ENCODE measurements around the gene PACS2. TPM values are rescaled to one million over a fixed set of nuclear protein-coding genes. Genes with fewer than 3 reads are reported as not detected.
"Not testable (repeated sequence)": the region's sequence is repeated elsewhere in the genome, so short reads cannot be mapped to it uniquely, and the experiment has no call there.

Gene PACS2
- total RNA-seq, 2 experiments from 2014 or later = 28.3 to 29.9 TPM

DNA sequence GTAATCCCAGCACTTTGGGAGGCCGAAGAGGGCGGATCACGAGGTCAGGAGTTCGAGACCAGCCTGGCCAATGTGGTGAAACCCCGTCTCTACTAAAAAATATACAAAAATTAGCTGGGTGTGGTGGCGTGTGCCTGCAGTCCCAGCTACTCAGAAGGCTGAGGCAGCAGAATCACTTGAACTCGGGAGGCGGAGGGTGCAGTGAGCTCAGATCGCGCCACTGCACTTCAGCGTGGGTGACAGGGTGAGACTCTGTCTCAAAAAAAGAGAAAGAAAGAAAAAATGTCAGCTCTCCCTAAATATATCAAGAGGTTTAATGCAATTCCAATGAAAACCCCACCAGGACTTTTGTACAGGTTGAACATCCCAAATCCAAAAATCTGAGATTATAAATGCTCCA is 17.2 kb upstream of the PACS2 start:
- DNase-seq; CTCF ChIA-PET; H3K36me3 Mint-ChIP-seq (ENCODE audit: low read depth); H3K27me3 Mint-ChIP-seq; H3K9me3 Mint-ChIP-seq; H3K4me3 Mint-ChIP-seq; H3K27ac Mint-ChIP-seq: not testable (repeated sequence)
- POLR2A ChIA-PET = interaction anchor here (0.8 kb wide), 1 partner anchor 49 kb away, joined by 3 read pairs; the partner anchor contains the start of gene BTBD6
- H3K4me1 Mint-ChIP-seq = peaks cover 50% of the 10 kb centered on the region

DNA sequence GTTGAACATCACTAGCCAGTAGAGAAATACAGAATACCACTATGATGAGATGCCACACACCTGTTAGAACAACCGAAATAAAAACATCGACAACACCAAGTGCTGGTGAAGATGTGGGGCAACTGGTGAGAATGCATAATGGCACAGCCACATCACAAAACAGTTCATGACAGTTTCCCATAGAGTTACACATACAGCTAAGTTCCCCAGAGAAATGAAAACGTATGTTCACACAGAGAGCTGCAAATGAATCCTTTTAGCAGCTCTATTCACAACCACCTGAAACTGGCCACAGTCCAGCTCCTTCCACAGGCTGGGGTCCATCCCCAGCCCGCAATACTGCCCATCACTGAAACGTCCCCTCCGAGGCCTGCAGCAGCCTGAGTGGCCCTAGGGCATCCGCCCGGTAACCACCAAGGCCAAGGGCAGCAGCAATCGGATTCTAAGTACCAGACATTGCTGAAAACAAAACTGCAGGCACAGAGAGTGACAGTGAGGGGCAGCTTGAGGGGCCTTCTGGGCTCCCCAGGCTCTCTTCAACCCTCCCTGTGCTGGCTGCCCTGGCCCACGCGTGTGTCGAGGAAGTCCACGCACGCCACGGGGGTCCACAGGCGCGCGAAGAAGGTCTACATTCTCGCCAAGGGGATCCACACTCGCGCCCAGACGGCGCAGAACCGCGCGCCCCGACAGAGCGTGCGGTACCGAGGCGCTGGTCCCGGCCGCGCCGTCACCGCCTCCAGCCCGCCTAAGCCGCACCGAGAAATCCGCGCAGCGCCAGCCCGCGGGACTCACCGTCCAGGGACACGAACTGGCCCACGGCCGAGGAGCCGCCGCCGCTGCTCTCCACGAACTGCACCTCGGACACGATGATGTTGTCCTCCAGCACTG is 14.7 kb upstream of the PACS2 start:
- Mint-ChIP-seq H3K27me3 (no peaks in the 10 kb centered on the region), H3K4me3 (peak overlapping the region; percentile 90)
- POLR2A ChIA-PET = interaction anchor here (0.9 to 3.1 kb wide), 13 partner anchors 8 to 274 kb away, joined by 3 to 93 read pairs (median 4); partner anchors contain the start of genes BTBD6, GPR132, NUDT14 and PACS2

GRCh38 chr14:105300542-105301102 is 13.9 kb upstream of the PACS2 start, which contains the start of gene BRF1:
Gene BRF1 (minus strand): TSS chr14:105301001. CDS start chr14:105300629, 372 bp downstream.
- Mint-ChIP-seq H3K36me3 (ENCODE audit: low read depth) (peaks cover 4% of the 10 kb centered on the region), H3K4me1 (peaks cover 44% of the 10 kb centered on the region)
- CTCF ChIA-PET = interaction anchor here (0.5 to 2.0 kb wide), 10 partner anchors 8 to 214 kb away, joined by 3 to 10 read pairs (median 4); partner anchors contain the start of genes BTBD6 and PACS2

More for the DNA sequence above, 14.7 kb upstream of the PACS2 start:
- Mint-ChIP-seq H3K9me3 (no peaks in the 10 kb centered on the region), H3K27ac (peak overlapping the region; percentile 81), H3K36me3 (ENCODE audit: low read depth) (peaks cover 4% of the 10 kb centered on the region), H3K4me1 (peaks cover 39% of the 10 kb centered on the region)
- peak; percentile 37 for DNase-seq
- CTCF ChIA-PET = interaction anchor here (1.4 to 2.0 kb wide), 3 partner anchors 14 to 71 kb away, joined by 4 to 10 read pairs (median 8); partner anchors contain the start of genes BTBD6 and PACS2

GRCh38 chr14:105301103-105301914 is 13.2 kb upstream of the PACS2 start:
- ChIA-PET CTCF (interaction anchor here (0.5 to 2.0 kb wide), 11 partner anchors 9 to 215 kb away, joined by 3 to 10 read pairs (median 4); partner anchors contain the start of genes BTBD6, JAG2 and PACS2), POLR2A (interaction anchor here (0.7 to 3.1 kb wide), 20 partner anchors 10 to 561 kb away, joined by 3 to 93 read pairs (median 4); partner anchors contain the start of genes BTBD6, CDCA4, GPR132 and NUDT14)
- Mint-ChIP-seq H3K9me3 (no peaks in the 10 kb centered on the region), H3K27me3 (no peaks in the 10 kb centered on the region), H3K27ac (peak overlapping the region; percentile 89), H3K4me1 (peaks cover 44% of the 10 kb centered on the region), H3K4me3 (peak overlapping the region; percentile 83), H3K36me3 (ENCODE audit: low read depth) (peaks cover 4% of the 10 kb centered on the region)
- DNase-seq = peak; percentile 99

More at GRCh38 chr14:105300542-105301102, 13.9 kb upstream of the PACS2 start, which contains the start of gene BRF1:
- DNase-seq = peak; percentile 97
- Mint-ChIP-seq H3K4me3 (peak within 1 kb of the TSS; percentile 90), H3K27ac (peak within 1 kb of the TSS; percentile 89), H3K27me3 (no peaks in the 10 kb centered on the region), H3K9me3 (no peaks in the 10 kb centered on the region)
- POLR2A ChIA-PET = interaction anchor here (0.8 to 3.1 kb wide), 20 partner anchors 9 to 562 kb away, joined by 3 to 93 read pairs (median 4); partner anchors contain the start of genes BTBD6, CDCA4, GPR132 and NUDT14

DNA sequence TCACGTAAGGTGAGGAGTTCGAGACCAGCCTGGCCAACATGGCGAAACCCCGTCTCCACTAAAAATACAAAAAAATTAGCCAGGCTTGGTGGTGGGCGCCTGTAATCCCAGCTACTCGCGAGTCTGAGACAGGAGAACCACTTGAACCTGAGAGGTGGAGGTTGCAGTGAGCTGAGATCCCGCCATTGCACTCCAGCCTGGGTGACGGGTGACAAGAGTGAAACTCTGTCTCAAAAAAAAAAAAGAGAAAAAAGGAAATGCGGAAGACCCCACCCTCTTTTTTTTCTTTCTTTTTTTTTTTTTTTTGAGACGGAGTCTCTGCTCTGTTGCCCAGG is 12.7 kb upstream of the PACS2 start:
- not testable (repeated sequence) for H3K36me3 Mint-ChIP-seq (ENCODE audit: low read depth); H3K27me3 Mint-ChIP-seq; H3K27ac Mint-ChIP-seq; DNase-seq; H3K9me3 Mint-ChIP-seq
- CTCF ChIA-PET = interaction anchor here (0.6 to 2.0 kb wide), 3 partner anchors 17 to 133 kb away, joined by 3 to 4 read pairs (median 4); partner anchors contain the start of gene JAG2
- peaks cover 44% of the 10 kb centered on the region for H3K4me1 Mint-ChIP-seq
- POLR2A ChIA-PET = interaction anchor here (1.0 to 3.1 kb wide), 4 partner anchors 13 to 276 kb away, joined by 3 to 93 read pairs (median 14); partner anchors contain the start of genes BTBD6 and PACS2
- peak overlapping the region; percentile 83 for H3K4me3 Mint-ChIP-seq

GRCh38 chr14:105303949-105304348 is 10.6 kb upstream of the PACS2 start:
- ChIA-PET POLR2A (interaction anchor here (2.3 kb wide), 1 partner anchor 10 kb away, joined by 18 read pairs; the partner anchor contains the start of gene PACS2), CTCF (no interaction called here)
- Mint-ChIP-seq H3K4me3 (no peak overlapping the region), H3K36me3 (ENCODE audit: low read depth) (peaks cover 4% of the 10 kb centered on the region), H3K4me1 (peaks cover 37% of the 10 kb centered on the region), H3K27me3 (no peaks in the 10 kb centered on the region), H3K27ac (no peak overlapping the region), H3K9me3 (no peaks in the 10 kb centered on the region)
- no peak for DNase-seq

GRCh38 chr14:105304565-105304964 is 10.0 kb upstream of the PACS2 start:
- Mint-ChIP-seq H3K36me3 (ENCODE audit: low read depth) (peaks cover under 1% of the 10 kb centered on the region), H3K27me3 (no peaks in the 10 kb centered on the region), H3K9me3 (no peaks in the 10 kb centered on the region), H3K4me3 (no peak overlapping the region), H3K27ac (no peak overlapping the region), H3K4me1 (peaks cover 33% of the 10 kb centered on the region)
- DNase-seq = no peak
- CTCF ChIA-PET = interaction anchor here (0.7 kb wide), 1 partner anchor 11 kb away, joined by 3 read pairs; no protein-coding TSS in a partner anchor
- POLR2A ChIA-PET = interaction anchor here (0.7 to 2.3 kb wide), 4 partner anchors 10 to 12 kb away, joined by 3 to 18 read pairs (median 4); partner anchors contain the start of gene PACS2

GRCh38 chr14:105305345-105305744 is 9.2 kb upstream of the PACS2 start:
- CTCF ChIA-PET = interaction anchor here (0.7 kb wide), 1 partner anchor 12 kb away, joined by 3 read pairs; no protein-coding TSS in a partner anchor
- Mint-ChIP-seq H3K27me3 (no peaks in the 10 kb centered on the region), H3K4me3 (no peak overlapping the region), H3K36me3 (ENCODE audit: low read depth) (no peaks in the 10 kb centered on the region), H3K27ac (no peak overlapping the region), H3K9me3 (no peaks in the 10 kb centered on the region), H3K4me1 (peaks cover 28% of the 10 kb centered on the region)
- POLR2A ChIA-PET = interaction anchor here (0.7 to 2.3 kb wide), 6 partner anchors 9 to 240 kb away, joined by 3 to 18 read pairs (median 4); partner anchors contain the start of genes GPR132 and PACS2
- peak; percentile 34 for DNase-seq

GRCh38 chr14:105305791-105306190 is 8.8 kb upstream of the PACS2 start:
- POLR2A ChIA-PET = interaction anchor here (0.7 to 2.3 kb wide), 5 partner anchors 8 to 240 kb away, joined by 3 to 18 read pairs (median 4); partner anchors contain the start of genes GPR132 and PACS2

DNA sequence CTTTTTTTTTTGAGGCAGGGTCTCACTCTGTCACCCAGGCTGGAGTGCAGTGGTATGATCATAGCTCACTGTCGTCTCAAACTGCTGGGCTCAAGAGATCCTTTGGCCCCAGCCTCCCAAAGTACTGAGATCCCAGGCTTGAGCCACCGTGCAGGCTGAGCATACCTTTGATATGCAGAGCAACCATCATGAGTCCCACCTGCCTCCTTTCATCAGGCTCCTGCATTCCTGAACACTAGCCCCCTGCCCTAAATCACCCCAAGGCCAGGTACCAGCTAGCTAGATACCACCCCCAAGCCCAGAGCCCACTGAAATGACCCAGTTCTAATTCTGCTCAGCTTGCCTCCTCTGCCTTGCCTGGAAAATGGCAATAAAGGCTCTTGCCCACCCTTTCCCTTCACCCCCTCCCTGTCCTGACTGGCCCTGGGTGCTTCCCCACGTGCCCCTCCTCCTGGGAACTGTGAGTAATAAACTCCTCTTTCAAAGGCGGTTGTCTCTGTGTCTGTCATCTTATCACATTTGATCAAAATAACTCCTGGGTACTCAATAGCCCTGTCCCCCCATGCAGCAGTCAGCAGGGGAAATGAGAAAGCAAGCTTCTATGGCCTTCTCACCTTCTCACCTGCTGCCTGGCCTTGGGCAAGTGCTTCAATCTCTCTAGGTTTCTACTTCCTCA is 7.4 kb upstream of the PACS2 start:
- peaks cover 25% of the 10 kb centered on the region for H3K4me1 Mint-ChIP-seq
- H3K27ac Mint-ChIP-seq = no peak overlapping the region
- no peak overlapping the region for H3K4me3 Mint-ChIP-seq
- no peaks in the 10 kb centered on the region for H3K27me3 Mint-ChIP-seq
- no peak for DNase-seq
- ChIA-PET CTCF (interaction anchor here (1.0 kb wide), 1 partner anchor 213 kb away, joined by 4 read pairs; no protein-coding TSS in a partner anchor), POLR2A (interaction anchor here (1.1 kb wide), 1 partner anchor 13 kb away, joined by 4 read pairs; no protein-coding TSS in a partner anchor)
- H3K36me3 Mint-ChIP-seq (ENCODE audit: low read depth) = no peaks in the 10 kb centered on the region
- H3K9me3 Mint-ChIP-seq = no peaks in the 10 kb centered on the region

More at GRCh38 chr14:105305791-105306190, 8.8 kb upstream of the PACS2 start:
- no peak overlapping the region for H3K4me3 Mint-ChIP-seq
- no peak for DNase-seq
- no peaks in the 10 kb centered on the region for H3K27me3 Mint-ChIP-seq
- peaks cover 28% of the 10 kb centered on the region for H3K4me1 Mint-ChIP-seq
- no peaks in the 10 kb centered on the region for H3K9me3 Mint-ChIP-seq
- no peak overlapping the region for H3K27ac Mint-ChIP-seq
- H3K36me3 Mint-ChIP-seq (ENCODE audit: low read depth) = no peaks in the 10 kb centered on the region
- CTCF ChIA-PET = no interaction called here

DNA sequence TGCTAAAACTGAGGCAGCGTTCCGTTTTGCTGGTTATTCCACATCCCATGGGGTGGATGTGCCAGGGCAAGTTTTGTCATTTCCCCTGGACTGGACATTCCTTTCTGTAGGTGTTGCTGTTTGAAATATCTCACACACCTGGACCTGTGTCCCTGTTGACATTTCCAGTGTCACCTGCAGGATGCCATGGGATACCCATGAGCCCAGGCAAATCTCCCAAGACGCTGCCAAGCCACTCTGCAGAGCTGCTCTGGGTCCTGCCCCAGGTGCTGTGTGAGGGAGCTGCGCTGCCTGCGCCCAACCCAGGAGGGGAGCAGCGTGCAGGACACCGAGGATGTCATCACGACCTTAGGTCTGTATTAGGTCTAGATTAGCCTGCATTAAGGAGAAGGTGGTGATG is 5.2 kb upstream of the PACS2 start:
- H3K36me3 Mint-ChIP-seq (ENCODE audit: low read depth) = no peaks in the 10 kb centered on the region
- H3K27ac Mint-ChIP-seq = no peak overlapping the region
- no peak for DNase-seq
- no peaks in the 10 kb centered on the region for H3K27me3 Mint-ChIP-seq
- POLR2A ChIA-PET = no interaction called here
- H3K4me1 Mint-ChIP-seq = peaks cover 19% of the 10 kb centered on the region
- H3K4me3 Mint-ChIP-seq = no peak overlapping the region
- CTCF ChIA-PET = no interaction called here
- H3K9me3 Mint-ChIP-seq = no peaks in the 10 kb centered on the region

All from activated CD4-positive, alpha-beta memory T cell treated with anti-CD3 and anti-CD28 coated beads, Interleukin-2, amount 10 ng/mL, durations not matched to agents 7 days and 5 days (primary cell).